ENCODE data around the gene POLR1B. TPM values are rescaled to one million over a fixed set of nuclear protein-coding genes. Genes with fewer than 3 reads are reported as not detected.

POLR1B gene
- total RNA-seq, 4 donors from 2014 or later: 13.5 to 39.0 (median 14.6) TPM

DNA sequence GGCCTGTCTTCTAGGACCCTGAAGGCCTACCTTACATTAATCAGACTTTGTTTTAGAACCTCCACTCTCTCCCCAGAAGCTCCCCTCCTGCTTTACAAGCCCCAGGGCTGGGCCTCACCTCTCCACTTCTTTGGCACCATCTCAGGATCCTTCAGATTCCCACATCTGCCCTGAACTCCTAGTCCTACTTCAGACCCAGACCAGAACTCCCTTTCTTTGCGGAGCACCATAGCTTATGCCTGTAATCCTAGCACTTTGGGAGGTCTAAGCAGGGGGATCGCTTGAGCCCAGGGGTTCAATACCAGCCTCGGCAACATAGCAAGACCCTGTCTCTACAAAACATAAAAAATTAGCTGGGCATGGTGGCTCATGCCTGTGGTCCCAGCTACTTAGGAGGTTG, 43.1 kb downstream of the POLR1B start:
- TF ChIP-seq CTCF (IDR thresholded peaks at IDR 0.05): no peak
- no peak for DNase-seq (ENCODE audit: low spot score)
- ATAC-seq (ENCODE audit: low FRiP score): no peak

- no peak for ATAC-seq (ENCODE audit: low FRiP score)
Observed at GRCh38 chr2:112585873-112586464, 43.7 kb downstream of the POLR1B start.

GRCh38 chr2:112588611-112589045, 46.4 kb downstream of the POLR1B start:
- no peak for ATAC-seq (ENCODE audit: low FRiP score)
- DNase-seq (ENCODE audit: low spot score): no peak
- TF ChIP-seq CTCF (IDR thresholded peaks at IDR 0.05): no peak

More at GRCh38 chr2:112585873-112586464, 43.7 kb downstream of the POLR1B start:
- no peak for DNase-seq (ENCODE audit: low spot score)
- TF ChIP-seq CTCF (IDR thresholded peaks at IDR 0.05): no peak

DNA sequence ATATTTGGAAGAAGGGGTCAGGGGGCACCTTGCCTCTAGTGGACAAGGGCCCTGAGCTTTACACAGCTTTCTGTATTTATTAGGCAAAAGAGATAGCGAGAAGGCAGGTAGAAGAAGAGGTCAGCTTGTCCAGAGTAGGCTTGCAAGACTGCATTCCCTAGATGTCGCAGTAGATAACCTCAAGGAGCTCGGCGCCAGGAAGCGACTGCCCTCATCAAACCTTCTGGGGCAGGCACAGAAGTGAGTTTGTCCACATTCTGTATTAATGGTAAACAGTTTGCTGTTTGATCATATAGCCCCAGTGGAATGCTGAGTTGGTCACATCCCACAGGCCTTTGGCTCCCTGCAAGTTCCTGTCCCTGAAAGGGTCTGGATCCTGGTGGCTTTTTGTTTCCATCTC, 49.1 kb downstream of the POLR1B start:
- DNase-seq (ENCODE audit: low spot score) (no peak), ATAC-seq (ENCODE audit: low FRiP score) (no peak)
- TF ChIP-seq CTCF (IDR thresholded peaks at IDR 0.05): no peak

- no peak for TF ChIP-seq CTCF (IDR thresholded peaks at IDR 0.05)
- ATAC-seq (ENCODE audit: low FRiP score): no peak
Observed at GRCh38 chr2:112593736-112594135, 51.5 kb downstream of the POLR1B start.

GRCh38 chr2:112597537-112598322, 55.5 kb downstream of the POLR1B start:
- ATAC-seq (ENCODE audit: low FRiP score) (no peak), DNase-seq (ENCODE audit: low spot score) (no peak)

More at GRCh38 chr2:112593736-112594135, 51.5 kb downstream of the POLR1B start:
- DNase-seq (ENCODE audit: low spot score): no peak

More at GRCh38 chr2:112597537-112598322, 55.5 kb downstream of the POLR1B start:
- TF ChIP-seq CTCF (IDR thresholded peaks at IDR 0.05): no peak

Measured in omental fat pad (tissue), 4 donors.